Endodermal cell (in vitro differentiated cells): ENCODE results near the gene PRG2. TPM values are rescaled to one million over a fixed set of nuclear protein-coding genes. Genes with fewer than 3 reads are reported as not detected.

Experiments used
- DNase-seq: peaks from one replicate; pipeline ENCODE4 v3.0.0-alpha.2; 2017
- H3K27ac ChIP-seq: 2 replicates; pipeline ENCODE4 v1.5.1; 2013; ENCODE audit warnings: mild to moderate bottlenecking, low read depth, low read length, moderate library complexity
- H3K27me3 ChIP-seq: 2 replicates; pipeline ENCODE4 v1.6.1; 2013; ENCODE audit warnings: mild to moderate bottlenecking, low read length, moderate library complexity; ENCODE audit not compliant: insufficient read depth, control insufficient read depth, poor library complexity, severe bottlenecking
- H3K36me3 ChIP-seq: 2 replicates; pipeline ENCODE4 v1.7.0; 2013; ENCODE audit warnings: mild to moderate bottlenecking, low read length, moderate library complexity; ENCODE audit not compliant: control insufficient read depth, insufficient read depth
- H3K4me1 ChIP-seq: one replicate; pipeline ENCODE4 v1.7.0; 2013; ENCODE audit warnings: low read length; ENCODE audit not compliant: control insufficient read depth, insufficient read depth
- H3K4me3 ChIP-seq: 2 replicates; pipeline ENCODE4 v1.5.1; 2013; ENCODE audit warnings: mild to moderate bottlenecking, low read length, moderate library complexity
- H3K9ac ChIP-seq: 2 replicates; pipeline ENCODE4 v1.6.1; 2013; ENCODE audit warnings: mild to moderate bottlenecking, low read length, moderate library complexity; ENCODE audit not compliant: poor library complexity, severe bottlenecking; ENCODE audit errors: extremely low read depth
- H3K9me3 ChIP-seq: 2 replicates; pipeline ENCODE4 v1.6.1; 2013; ENCODE audit warnings: mild to moderate bottlenecking, low read length, moderate library complexity; ENCODE audit not compliant: control insufficient read depth
- H3K27ac Mint-ChIP-seq: 2 replicates; pipeline ENCODE4 v1.8.0; 2020; ENCODE audit warnings: mixed read lengths
- H3K27me3 Mint-ChIP-seq: 2 replicates; pipeline ENCODE4 v1.8.0; 2021; ENCODE audit warnings: mild to moderate bottlenecking, mixed read lengths; ENCODE audit not compliant: insufficient read depth
- H3K36me3 Mint-ChIP-seq: 2 replicates; pipeline ENCODE4 v1.8.0; 2020; ENCODE audit warnings: low read depth, mixed read lengths
- H3K4me1 Mint-ChIP-seq: 2 replicates; pipeline ENCODE4 v1.8.0; 2020; ENCODE audit warnings: mixed read lengths
- H3K4me3 Mint-ChIP-seq: 2 replicates; pipeline ENCODE4 v1.8.0; 2020; ENCODE audit warnings: mild to moderate bottlenecking, moderate library complexity, mixed read lengths
- H3K9me3 Mint-ChIP-seq: 2 replicates; pipeline ENCODE4 v1.8.0; 2020; ENCODE audit warnings: mild to moderate bottlenecking, mixed read lengths
- CTCF ChIP-seq: fragments of 200-600 bp; sonication (generic); conservative IDR thresholded peaks from 2 replicates; pipeline ENCODE4 v1.5.0; 2021; ENCODE audit warnings: antibody characterized with exemption, mild to moderate bottlenecking
- WGBS, 2 experiments: methylation state at CpG; one replicate each; pipeline versions ENCODE4 v1.1.5 to v1.1.7; 2013; ENCODE audit warnings: missing lambda C conversion rate in 2 of 2, mixed read lengths in 1 of 2; ENCODE audit not compliant: insufficient coverage in 1 of 2, insufficient read length in 1 of 2; 5-methylcytosine and 5-hydroxymethylcytosine counted together
- total RNA-seq, 2 donors: library from RNA; stranded (reverse); fragmentation: NEBNext Ultra II Directional in 1 of 2; extraction: Animal tissue kit (Norgen Biotek cat#: 25700) in 1 of 2; gene quantifications; 2 replicates in 1 of 2; 3 replicates in 1 of 2; pipeline ENCODE4 v1.2.1, GENCODE V29; 2021

PRG2 gene
- total RNA-seq, 2 donors from 2014 or later, result 0.42 TPM; not detected in 1

GRCh38 chr11:57417056-57417455 is 26.6 kb upstream of the PRG2 start:
- no peaks in the 10 kb centered on the region for H3K9me3 ChIP-seq
- H3K4me1 ChIP-seq, result no peaks in the 10 kb centered on the region
- H3K4me1 Mint-ChIP-seq, result no peaks in the 10 kb centered on the region
- no peak overlapping the region for H3K4me3 ChIP-seq
- no peak for DNase-seq
- no peak overlapping the region for H3K9ac ChIP-seq
- no peaks in the 10 kb centered on the region for H3K27me3 ChIP-seq
- no peak overlapping the region for H3K27ac Mint-ChIP-seq
- no peak overlapping the region for H3K4me3 Mint-ChIP-seq
- no peak overlapping the region for H3K27ac ChIP-seq
- no peaks in the 10 kb centered on the region for H3K9me3 Mint-ChIP-seq
- H3K27me3 Mint-ChIP-seq, result no peaks in the 10 kb centered on the region
- peaks cover 8% of the 10 kb centered on the region for H3K36me3 ChIP-seq
- WGBS, 2 experiments, result 93 to 96% methylated on average over 4 of the region's 4 CpGs
- no peak for TF ChIP-seq CTCF
- peaks cover 34% of the 10 kb centered on the region for H3K36me3 Mint-ChIP-seq

GRCh38 chr11:57416436-57416835 is 26.0 kb upstream of the PRG2 start:
- DNase-seq, result no peak
- no peak overlapping the region for H3K9ac ChIP-seq
- Mint-ChIP-seq H3K36me3 (peaks cover 36% of the 10 kb centered on the region), H3K27me3 (no peaks in the 10 kb centered on the region), H3K27ac (no peak overlapping the region), H3K9me3 (no peaks in the 10 kb centered on the region), H3K4me3 (no peak overlapping the region), H3K4me1 (no peaks in the 10 kb centered on the region)
- no peaks in the 10 kb centered on the region for H3K9me3 ChIP-seq
- TF ChIP-seq CTCF, result no peak
- H3K4me1 ChIP-seq, result no peaks in the 10 kb centered on the region
- H3K4me3 ChIP-seq, result no peak overlapping the region
- no peaks in the 10 kb centered on the region for H3K27me3 ChIP-seq
- no peak overlapping the region for H3K27ac ChIP-seq
- 91 to 96% methylated on average over 3 of the region's 3 CpGs for WGBS, 2 experiments
- H3K36me3 ChIP-seq, result peaks cover 8% of the 10 kb centered on the region

- peaks cover 8% of the 10 kb centered on the region for H3K36me3 ChIP-seq
- 94 to 95% methylated on average over 7 to 11 of the region's 11 CpGs for WGBS, 2 experiments
- no peaks in the 10 kb centered on the region for H3K4me1 Mint-ChIP-seq
These were observed 24.3 kb upstream of the PRG2 start for GRCh38 chr11:57414612-57415212.

More at GRCh38 chr11:57414612-57415212, 24.3 kb upstream of the PRG2 start:
- TF ChIP-seq CTCF, result no peak
- no peak for DNase-seq
- Histone ChIP-seq H3K27me3 (no peaks in the 10 kb centered on the region), H3K9me3 (no peaks in the 10 kb centered on the region), H3K4me3 (no peak overlapping the region), H3K27ac (no peak overlapping the region), H3K4me1 (no peaks in the 10 kb centered on the region), H3K9ac (no peak overlapping the region)
- H3K27me3 Mint-ChIP-seq, result no peaks in the 10 kb centered on the region
- H3K4me3 Mint-ChIP-seq, result no peak overlapping the region
- no peak overlapping the region for H3K27ac Mint-ChIP-seq
- H3K36me3 Mint-ChIP-seq, result peaks cover 45% of the 10 kb centered on the region
- H3K9me3 Mint-ChIP-seq, result peaks cover 4% of the 10 kb centered on the region
